ENCODE results near the gene TBATA. TPM values are rescaled to one million over a fixed set of nuclear protein-coding genes. Genes with fewer than 3 reads are reported as not detected.

The TBATA gene
- total RNA-seq, 1 experiment from 2014 or later: not detected

GRCh38 chr10:70753026-70753663, 32.0 kb downstream of the TBATA start:
- DNase-seq (ENCODE audit: low spot score) (no peak), ATAC-seq (no peak; the same call in 1 of the 2 replicates)
- no peak overlapping the region for H3K4me3 Mint-ChIP-seq
- TF ChIP-seq CREM (CRISPR knock-in tag; IDR thresholded peaks at IDR 0.05) (no peak), ZMAT4 (CRISPR knock-in tag; IDR thresholded peaks at IDR 0.05) (no peak)
- ChIA-PET CTCF (interaction anchor here (0.7 to 1.9 kb wide), 4 partner anchors 81 to 292 kb away, joined by 3 to 10 read pairs (median 4); partner anchors contain the start of gene ADAMTS14), POLR2A (no interaction called here)
- no peaks in the 10 kb centered on the region for H3K27me3 Mint-ChIP-seq (ENCODE audit: low read depth)
- peaks cover 15% of the 10 kb centered on the region for H3K4me1 Mint-ChIP-seq
- no peaks in the 10 kb centered on the region for H3K9me3 Mint-ChIP-seq
- no peaks in the 10 kb centered on the region for H3K36me3 Mint-ChIP-seq
- H3K27ac Mint-ChIP-seq: peak overlapping the region; percentile 25; the same call in 1 of the 2 replicates

- Mint-ChIP-seq H3K36me3 (no peaks in the 10 kb centered on the region), H3K4me1 (peaks cover 15% of the 10 kb centered on the region), H3K27ac (no peak overlapping the region), H3K27me3 (ENCODE audit: low read depth) (no peaks in the 10 kb centered on the region), H3K4me3 (no peak overlapping the region), H3K9me3 (no peaks in the 10 kb centered on the region)
- ChIA-PET CTCF (no interaction called here), POLR2A (no interaction called here)
- no peak for TF ChIP-seq OVOL2 (CRISPR knock-in tag; IDR thresholded peaks at IDR 0.05; ENCODE audit: borderline replicate concordance)
- TF ChIP-seq STAT6 (CRISPR knock-in tag; conservative IDR thresholded peaks at IDR 0.05; ENCODE audit: low read depth): no peak
- no peak for TF ChIP-seq ZBTB43 (CRISPR knock-in tag; IDR thresholded peaks at IDR 0.05)
- no peak for TF ChIP-seq ZNF121 (CRISPR knock-in tag; IDR thresholded peaks at IDR 0.05)
- DNase-seq (ENCODE audit: low spot score): no peak
- no peak for ATAC-seq
Measured at GRCh38 chr10:70752571-70752970, 32.6 kb downstream of the TBATA start.

- no peaks in the 10 kb centered on the region for H3K36me3 Mint-ChIP-seq
- no peak overlapping the region for H3K27ac Mint-ChIP-seq
- H3K27me3 Mint-ChIP-seq (ENCODE audit: low read depth): no peaks in the 10 kb centered on the region
- no peaks in the 10 kb centered on the region for H3K9me3 Mint-ChIP-seq
- ChIA-PET CTCF (no interaction called here), POLR2A (no interaction called here)
- H3K4me1 Mint-ChIP-seq: peaks cover 15% of the 10 kb centered on the region
- no peak overlapping the region for H3K4me3 Mint-ChIP-seq
- no peak for ATAC-seq
- no peak for DNase-seq (ENCODE audit: low spot score)
- no peak for TF ChIP-seq SMAD4 (CRISPR knock-in tag; IDR thresholded peaks at IDR 0.05)
- TF ChIP-seq NR2C2 (CRISPR knock-in tag; IDR thresholded peaks at IDR 0.05): no peak
- TF ChIP-seq ZNF317 (CRISPR knock-in tag; IDR thresholded peaks at IDR 0.05; ENCODE audit: borderline replicate concordance, low read depth): no peak
- TF ChIP-seq ATF6 (CRISPR knock-in tag; IDR thresholded peaks at IDR 0.05): no peak
- no peak for TF ChIP-seq ELF4 (CRISPR knock-in tag; IDR thresholded peaks at IDR 0.05; ENCODE audit: low read depth)
- no peak for TF ChIP-seq ZNF263 (CRISPR knock-in tag; IDR thresholded peaks at IDR 0.05; ENCODE audit: low read depth)
- TF ChIP-seq CREM (CRISPR knock-in tag; IDR thresholded peaks at IDR 0.05): no peak
- TF ChIP-seq PRRX2 (CRISPR knock-in tag; IDR thresholded peaks at IDR 0.05): no peak
- no peak for TF ChIP-seq E2F5 (CRISPR knock-in tag; IDR thresholded peaks at IDR 0.05)
- no peak for TF ChIP-seq SMAD3 (CRISPR knock-in tag; IDR thresholded peaks at IDR 0.05; ENCODE audit: borderline replicate concordance)
- no peak for TF ChIP-seq EMX1 (CRISPR knock-in tag; IDR thresholded peaks at IDR 0.05)
- TF ChIP-seq ZNF532 (CRISPR knock-in tag; IDR thresholded peaks at IDR 0.05; ENCODE audit: borderline replicate concordance): no peak
- no peak for TF ChIP-seq E2F4 (CRISPR knock-in tag; IDR thresholded peaks at IDR 0.05; ENCODE audit: borderline replicate concordance, low read depth)
- no peak for TF ChIP-seq RORB (CRISPR knock-in tag; IDR thresholded peaks at IDR 0.05)
Measured at GRCh38 chr10:70751991-70752390, 33.2 kb downstream of the TBATA start.
